Measurements from ENCODE around the gene INSIG1.

INSIG1 gene

GRCh38 chr7:155317114-155317434 lies 19.4 kb downstream of the INSIG1 start:
- TF ChIP-seq CTCF (IDR thresholded peaks at IDR 0.05; ENCODE audit: control insufficient read depth, insufficient read depth, low read depth, low read length, missing control alignments), result no peak
- no peak for DNase-seq (ENCODE audit: low read depth)

GRCh38 chr7:155318245-155318644 lies 20.6 kb downstream of the INSIG1 start:
- no peak overlapping the region for H3K4me3 ChIP-seq (ENCODE audit: control insufficient read depth, low read depth, low read length)
- no peak for DNase-seq (ENCODE audit: low read depth)
- no peak for TF ChIP-seq CTCF (IDR thresholded peaks at IDR 0.05; ENCODE audit: control insufficient read depth, insufficient read depth, low read depth, low read length, missing control alignments)

More at GRCh38 chr7:155317114-155317434, 19.4 kb downstream of the INSIG1 start:
- H3K4me3 ChIP-seq (ENCODE audit: control insufficient read depth, low read depth, low read length), result no peak overlapping the region

GRCh38 chr7:155322530-155322929 lies 24.9 kb downstream of the INSIG1 start:
- H3K4me3 ChIP-seq (ENCODE audit: control insufficient read depth, low read depth, low read length), result no peak overlapping the region
- DNase-seq (ENCODE audit: low read depth), result no peak
- TF ChIP-seq CTCF (IDR thresholded peaks at IDR 0.05; ENCODE audit: control insufficient read depth, insufficient read depth, low read depth, low read length, missing control alignments), result no peak

- TF ChIP-seq CTCF (IDR thresholded peaks at IDR 0.05; ENCODE audit: control insufficient read depth, insufficient read depth, low read depth, low read length, missing control alignments), result no peak
- H3K4me3 ChIP-seq (ENCODE audit: control insufficient read depth, low read depth, low read length), result no peak overlapping the region
- no peak for DNase-seq (ENCODE audit: low read depth)
These were observed 25.4 kb downstream of the INSIG1 start for GRCh38 chr7:155323001-155323638.

GRCh38 chr7:155324012-155324917 lies 26.6 kb downstream of the INSIG1 start:
- no peak for DNase-seq (ENCODE audit: low read depth)
- TF ChIP-seq CTCF (IDR thresholded peaks at IDR 0.05; ENCODE audit: control insufficient read depth, insufficient read depth, low read depth, low read length, missing control alignments), result no peak
- no peak overlapping the region for H3K4me3 ChIP-seq (ENCODE audit: control insufficient read depth, low read depth, low read length)

- no peak for TF ChIP-seq CTCF (IDR thresholded peaks at IDR 0.05; ENCODE audit: control insufficient read depth, insufficient read depth, low read depth, low read length, missing control alignments)
- DNase-seq (ENCODE audit: low read depth), result no peak
- H3K4me3 ChIP-seq (ENCODE audit: control insufficient read depth, low read depth, low read length), result no peak overlapping the region
These were observed 27.2 kb downstream of the INSIG1 start for GRCh38 chr7:155324918-155325235.
